ENCODE measurements around the gene AFDN.

AFDN gene

GRCh38 chr6:167860550-167861226 is 34.0 kb downstream of the AFDN start:
- DNase-seq (ENCODE audit: low read depth in 2 of 3, low spot score in 2 of 3) = no peak

- DNase-seq (ENCODE audit: low read depth in 2 of 3, low spot score in 2 of 3) = no peak
Measured at GRCh38 chr6:167861424-167861823, 34.7 kb downstream of the AFDN start.

GRCh38 chr6:167863897-167864296 is 37.2 kb downstream of the AFDN start:
- no peak for DNase-seq (ENCODE audit: low read depth in 2 of 3, low spot score in 2 of 3)

- no peak for DNase-seq (ENCODE audit: low read depth in 2 of 3, low spot score in 2 of 3)
Measured at GRCh38 chr6:167866642-167867041, 39.9 kb downstream of the AFDN start.

- DNase-seq (ENCODE audit: low read depth in 2 of 3, low spot score in 2 of 3) = no peak
Measured at GRCh38 chr6:167870321-167870720, 43.6 kb downstream of the AFDN start.

DNA sequence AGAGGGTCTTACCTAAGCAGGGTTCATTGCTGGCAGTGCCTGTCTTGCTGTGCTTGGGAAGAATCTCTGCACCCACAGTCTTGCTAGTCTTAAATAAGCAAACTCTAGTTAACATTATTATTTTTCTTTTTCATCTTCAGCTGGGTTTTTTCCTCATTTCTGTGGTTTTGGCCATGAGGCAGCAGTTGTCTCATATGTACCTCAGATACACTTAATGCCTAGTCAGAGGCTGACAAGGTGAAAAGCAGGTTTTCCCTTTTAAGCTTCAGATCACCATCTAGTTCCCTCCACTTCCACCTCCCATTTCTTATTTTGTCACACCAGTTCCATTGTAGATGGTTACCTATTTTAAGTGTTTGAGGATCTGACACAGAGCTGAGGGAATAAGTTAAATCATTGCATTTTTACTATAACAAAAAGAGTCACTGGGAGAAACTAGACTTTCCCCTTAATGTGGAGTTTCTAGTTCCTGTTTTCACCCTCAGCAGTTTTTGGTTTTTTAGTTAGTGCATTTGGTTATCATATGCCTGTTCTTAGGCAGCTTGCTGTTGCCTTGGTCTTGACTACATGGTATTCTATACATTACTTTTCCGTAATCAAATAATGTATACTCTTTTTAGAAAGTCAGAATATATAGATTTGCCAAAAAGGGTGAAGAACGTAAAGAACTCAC is 46.0 kb downstream of the AFDN start:
- DNase-seq (ENCODE audit: low read depth in 2 of 3, low spot score in 2 of 3) = no peak

GRCh38 chr6:167877994-167878779 is 51.5 kb downstream of the AFDN start:
- no peak for DNase-seq (ENCODE audit: low read depth in 2 of 3, low spot score in 2 of 3)

DNA sequence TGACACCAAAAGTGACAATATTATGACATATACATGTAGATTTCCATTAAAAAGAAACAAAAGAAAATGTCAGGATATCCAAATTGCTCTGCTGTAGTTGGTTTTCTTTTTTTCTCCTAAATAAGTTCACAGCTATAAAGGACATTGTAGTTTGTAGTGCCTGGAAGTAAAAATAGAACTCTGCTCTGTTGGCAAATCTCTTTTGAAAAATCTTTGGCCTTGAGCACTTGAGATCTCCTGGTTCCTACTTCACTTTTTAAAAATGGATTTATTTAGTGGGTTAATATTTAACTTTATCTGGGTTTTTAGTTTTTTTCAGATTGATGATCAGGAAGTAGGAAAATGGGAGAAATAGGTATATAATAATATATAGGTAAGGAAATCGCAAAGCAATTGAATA is 52.9 kb downstream of the AFDN start:
- no peak for DNase-seq (ENCODE audit: low read depth in 2 of 3, low spot score in 2 of 3)

DNA sequence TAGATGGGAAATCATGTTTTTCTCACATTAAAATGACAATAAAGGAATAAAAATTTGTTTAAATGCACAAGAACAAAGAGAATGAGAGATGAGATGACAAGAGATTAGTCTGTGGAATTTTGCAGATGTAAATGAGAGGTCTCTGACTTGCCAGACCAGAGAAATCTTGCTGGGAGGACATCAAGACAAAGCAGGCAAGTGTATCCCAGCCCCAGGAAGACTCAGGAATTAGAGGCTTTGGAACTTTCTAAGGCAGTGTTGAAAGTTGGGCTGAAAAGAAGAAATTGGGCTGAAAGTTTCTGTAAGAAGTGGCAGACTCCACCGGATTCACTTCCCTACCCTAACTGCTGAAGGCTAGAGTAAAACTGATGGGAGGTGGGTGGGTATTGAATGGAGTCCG is 54.6 kb downstream of the AFDN start:
- DNase-seq (ENCODE audit: low read depth in 2 of 3, low spot score in 2 of 3) = no peak

GRCh38 chr6:167882244-167882643 is 55.5 kb downstream of the AFDN start:
- no peak for DNase-seq (ENCODE audit: low read depth in 2 of 3, low spot score in 2 of 3)

GRCh38 chr6:167888098-167888497 is 61.4 kb downstream of the AFDN start:
- DNase-seq (ENCODE audit: low read depth in 2 of 3, low spot score in 2 of 3) = no peak

DNA sequence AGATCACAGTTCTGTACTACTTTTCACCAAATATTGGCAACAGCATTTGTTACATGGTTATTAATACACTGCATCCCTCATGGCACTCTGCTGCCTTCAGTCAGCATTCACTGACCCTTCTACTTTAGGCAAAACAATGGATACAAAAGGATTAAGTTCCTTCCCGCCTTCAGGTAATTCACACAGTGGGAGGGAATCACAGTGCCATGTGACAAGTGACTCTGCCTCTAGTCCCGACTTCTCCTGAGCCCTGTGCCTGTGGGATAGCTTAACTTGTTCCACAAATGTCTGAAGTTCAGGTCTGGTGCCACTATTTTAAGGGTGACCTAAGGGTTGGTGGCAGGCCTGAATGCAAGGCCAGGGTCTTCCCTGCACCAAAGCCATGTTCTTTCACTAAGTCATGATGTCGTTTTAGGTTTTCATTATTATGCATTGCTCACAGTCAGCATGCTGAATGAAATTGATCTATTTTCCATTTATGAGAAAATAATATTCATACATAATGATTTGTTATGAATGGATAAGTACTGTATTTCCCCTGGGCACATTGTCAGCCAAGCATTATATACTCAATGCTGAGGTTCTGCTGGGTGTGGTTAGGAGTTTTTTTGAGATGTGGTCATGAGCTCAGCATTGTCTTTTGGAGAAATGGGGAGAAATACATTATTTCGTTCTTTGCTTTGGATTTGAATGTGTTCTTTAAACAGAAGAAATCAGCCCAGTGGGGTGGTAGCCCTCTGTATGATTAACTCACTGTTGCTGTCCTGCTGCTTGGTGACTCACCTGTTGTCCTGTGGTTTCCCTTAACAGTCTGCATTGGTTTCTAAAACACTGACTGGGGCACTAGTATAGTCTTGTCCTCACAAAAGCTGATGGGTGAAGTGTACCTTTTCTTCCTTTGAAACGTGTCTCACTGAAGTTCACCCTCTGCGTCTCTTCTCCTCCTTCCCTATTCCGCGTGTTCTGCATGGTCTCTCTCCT is 66.4 kb downstream of the AFDN start:
- DNase-seq (ENCODE audit: low read depth in 2 of 3, low spot score in 2 of 3) = no peak

DNA sequence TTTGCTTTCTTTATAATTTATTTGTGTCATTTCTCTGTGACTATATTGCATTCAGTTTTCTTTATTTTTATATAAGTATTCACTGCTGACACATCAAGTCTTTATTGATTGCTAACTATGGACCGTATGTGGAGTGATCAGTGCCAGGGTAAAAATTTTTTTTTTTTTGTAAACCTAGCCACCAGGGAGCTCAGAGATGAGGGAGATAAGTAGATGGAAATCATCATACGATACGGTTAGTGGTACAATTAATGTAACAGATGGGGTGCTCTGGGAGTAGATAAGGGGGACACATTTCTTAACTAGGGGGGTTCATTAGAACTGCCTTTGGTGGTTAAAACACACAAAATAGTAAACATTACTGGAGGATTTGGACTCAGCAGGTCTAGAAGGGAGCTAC is 68.3 kb downstream of the AFDN start:
- DNase-seq (ENCODE audit: low read depth in 2 of 3, low spot score in 2 of 3) = no peak

DNA sequence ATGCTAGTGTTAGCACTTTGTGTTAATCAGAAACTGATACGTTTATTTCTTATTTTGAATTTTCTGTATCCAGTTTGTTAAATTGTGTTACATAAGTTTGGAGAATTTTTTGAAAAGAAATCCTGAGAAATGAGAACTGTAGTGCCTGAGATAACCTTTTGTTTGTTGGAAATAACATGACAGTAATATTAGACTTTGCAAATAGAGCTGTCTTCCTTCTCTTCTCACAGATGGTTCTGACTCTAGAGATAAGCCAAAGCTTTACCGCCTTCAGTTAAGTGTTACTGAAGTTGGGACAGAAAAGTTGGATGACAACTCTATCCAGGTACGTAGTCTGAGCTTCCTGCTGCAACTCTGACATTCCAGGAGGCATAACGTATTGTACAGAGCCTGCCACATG is 69.9 kb downstream of the AFDN start:
- no peak for DNase-seq (ENCODE audit: low read depth in 2 of 3, low spot score in 2 of 3)

DNA sequence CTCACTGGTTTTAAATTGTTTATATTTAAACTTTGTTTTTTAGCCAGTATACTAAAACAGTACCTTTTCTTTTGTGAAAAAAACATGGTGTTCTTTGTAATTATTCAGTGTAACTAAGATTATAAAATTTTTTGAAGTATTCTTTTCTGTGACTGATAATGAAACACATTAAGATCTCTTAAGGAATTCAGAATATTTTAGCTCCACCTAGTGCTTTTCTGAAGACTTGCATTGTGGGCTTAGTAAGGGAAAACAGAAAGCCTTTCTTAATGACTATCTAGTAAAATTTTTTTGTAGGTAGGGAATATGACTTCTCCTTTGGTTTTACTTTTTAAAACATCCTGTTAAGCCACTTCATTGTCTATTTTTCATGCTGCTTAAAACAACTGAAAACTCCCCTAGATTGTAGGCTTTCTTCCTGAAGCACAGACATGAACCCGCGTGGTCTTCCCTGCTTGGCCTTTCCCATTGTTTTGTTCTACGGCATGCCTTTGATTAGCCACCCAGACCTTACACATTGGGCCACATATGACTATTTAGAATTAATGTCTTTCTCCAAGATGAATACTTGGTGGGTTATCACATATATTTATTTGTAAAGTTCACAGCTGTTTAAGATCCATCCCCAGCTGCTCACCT is 72.1 kb downstream of the AFDN start:
- DNase-seq (ENCODE audit: low read depth in 2 of 3, low spot score in 2 of 3) = no peak

DNA sequence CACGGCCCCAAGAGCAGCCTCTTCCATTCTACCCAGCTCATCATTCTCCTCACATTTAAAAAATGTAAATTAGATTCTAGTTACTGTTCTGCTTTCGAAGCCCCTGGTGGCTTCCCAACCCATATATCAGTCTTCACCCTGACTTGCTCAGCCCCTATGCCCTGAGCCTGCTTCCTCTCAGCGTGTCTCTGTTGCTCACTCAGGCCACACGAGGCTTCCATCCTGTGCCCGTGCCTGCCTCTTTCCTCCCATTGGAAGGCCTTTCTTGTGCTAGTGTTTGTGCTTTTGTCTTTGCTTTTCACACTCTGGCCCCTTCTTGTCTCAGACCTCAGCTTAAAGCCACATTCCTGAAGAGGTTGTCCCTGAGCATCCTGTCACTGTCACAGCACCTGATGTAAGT is 78.1 kb downstream of the AFDN start:
- no peak for DNase-seq (ENCODE audit: low read depth in 2 of 3, low spot score in 2 of 3)

DNA sequence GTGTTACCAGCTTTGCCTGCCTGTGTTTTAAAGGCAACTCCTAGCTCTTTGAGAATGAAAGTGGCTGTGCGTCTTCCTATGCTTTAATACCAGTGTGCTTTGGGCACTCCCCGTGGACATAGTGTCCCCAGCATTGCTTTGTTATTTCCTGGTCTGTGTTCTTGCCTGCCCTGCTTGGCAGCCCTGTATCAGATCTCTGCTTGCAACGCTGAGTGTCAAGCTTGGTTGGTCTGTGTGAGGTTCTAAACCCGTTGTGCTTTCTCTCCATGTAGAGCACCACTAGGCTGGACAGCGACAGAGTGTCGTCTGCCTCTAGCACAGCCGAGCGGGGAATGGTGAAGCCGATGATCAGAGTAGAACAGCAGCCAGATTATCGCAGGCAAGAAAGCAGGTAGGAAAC is 80.2 kb downstream of the AFDN start:
- no peak for DNase-seq (ENCODE audit: low read depth in 2 of 3, low spot score in 2 of 3)

GRCh38 chr6:167907837-167908681 is 81.3 kb downstream of the AFDN start:
- DNase-seq (ENCODE audit: low read depth in 2 of 3, low spot score in 2 of 3) = no peak

- no peak for DNase-seq (ENCODE audit: low read depth in 2 of 3, low spot score in 2 of 3)
Measured at GRCh38 chr6:167910007-167910406, 83.3 kb downstream of the AFDN start.

DNA sequence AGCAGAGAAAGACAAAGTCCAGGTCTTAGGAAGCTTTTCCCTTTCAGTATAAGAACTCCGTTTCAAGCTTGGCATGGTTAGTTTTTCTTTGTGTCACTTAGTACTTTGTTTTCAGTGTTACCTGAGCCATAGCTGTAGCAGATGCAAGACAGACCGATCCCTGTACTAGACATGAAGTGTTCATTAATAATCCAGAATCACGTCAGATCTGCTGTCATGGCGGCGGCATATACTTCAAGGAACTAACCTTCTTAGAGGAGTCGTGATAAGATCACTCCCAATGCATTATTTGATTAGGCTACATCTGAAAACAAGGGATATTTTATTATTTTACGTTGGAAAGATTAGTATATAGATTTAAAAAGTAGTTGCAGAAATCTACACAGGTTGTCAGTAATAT is 83.9 kb downstream of the AFDN start:
- no peak for DNase-seq (ENCODE audit: low read depth in 2 of 3, low spot score in 2 of 3)

Data from activated CD8-positive, alpha-beta memory T cell treated with anti-CD3 and anti-CD28 coated beads for 48 hours (primary cell).